ENCODE data around the gene KRCC1.
"Not testable (repeated sequence)": the region's sequence is repeated elsewhere in the genome, so short reads cannot be mapped to it uniquely, and the experiment has no call there.

Gene KRCC1

GRCh38 chr2:87981182-87981581 lies 74.4 kb downstream of the KRCC1 start:
- not testable (repeated sequence) for DNase-seq (ENCODE audit: low read depth); H3K4me3 ChIP-seq (replicated peaks; ENCODE audit: low read depth, low read length)

Data from fibroblast of pulmonary artery (primary cell).